Measurements from ENCODE around the gene TDRD12. TPM values are rescaled to one million over a fixed set of nuclear protein-coding genes. Genes with fewer than 3 reads are reported as not detected.

Gene TDRD12
- total RNA-seq, 1 experiment from 2014 or later = not detected

GRCh38 chr19:32789429-32789828 is 69.9 kb downstream of the TDRD12 start:
- no peak overlapping the region for H2AFZ ChIP-seq (ENCODE audit: low read length)
- no peak overlapping the region for H3K4me2 ChIP-seq (ENCODE audit: low read depth, low read length, poor library complexity, severe bottlenecking)
- no peaks in the 10 kb centered on the region for H4K20me1 ChIP-seq (ENCODE audit: insufficient read depth, low read depth, low read length)
- peak; percentile 24 for DNase-seq
- H3K9me2 ChIP-seq (replicated peaks; ENCODE audit: insufficient read depth, low read length) = no peaks in the 10 kb centered on the region
- no peaks in the 10 kb centered on the region for H3K79me2 ChIP-seq (ENCODE audit: low read length)
- no peak overlapping the region for H3K4me3 ChIP-seq (ENCODE audit: low read length)
- no peak overlapping the region for H3K9ac ChIP-seq (ENCODE audit: low read length)
- no peaks in the 10 kb centered on the region for H3K4me1 ChIP-seq (ENCODE audit: low read length)
- no peaks in the 10 kb centered on the region for H3K9me3 ChIP-seq (ENCODE audit: low read length)
- H3K27me3 ChIP-seq (ENCODE audit: low read length) = no peaks in the 10 kb centered on the region
- no peak overlapping the region for H3K27ac ChIP-seq (ENCODE audit: low read length)
- H3K36me3 ChIP-seq (ENCODE audit: insufficient read depth, low read length) = no peaks in the 10 kb centered on the region

- H3K4me2 ChIP-seq (ENCODE audit: low read depth, low read length, poor library complexity, severe bottlenecking) = no peak overlapping the region
- DNase-seq = peak; percentile 19
- H3K9me2 ChIP-seq (replicated peaks; ENCODE audit: insufficient read depth, low read length) = no peaks in the 10 kb centered on the region
- no peaks in the 10 kb centered on the region for H3K4me1 ChIP-seq (ENCODE audit: low read length)
- H3K27me3 ChIP-seq (ENCODE audit: low read length) = no peaks in the 10 kb centered on the region
- no peaks in the 10 kb centered on the region for H3K36me3 ChIP-seq (ENCODE audit: insufficient read depth, low read length)
- no peaks in the 10 kb centered on the region for H4K20me1 ChIP-seq (ENCODE audit: insufficient read depth, low read depth, low read length)
- H3K9me3 ChIP-seq (ENCODE audit: low read length) = no peaks in the 10 kb centered on the region
- H3K4me3 ChIP-seq (ENCODE audit: low read length) = no peak overlapping the region
- no peak overlapping the region for H3K27ac ChIP-seq (ENCODE audit: low read length)
- H3K9ac ChIP-seq (ENCODE audit: low read length) = no peak overlapping the region
- H2AFZ ChIP-seq (ENCODE audit: low read length) = no peak overlapping the region
- no peaks in the 10 kb centered on the region for H3K79me2 ChIP-seq (ENCODE audit: low read length)
These were observed 78.6 kb downstream of the TDRD12 start for GRCh38 chr19:32798201-32798600.

GRCh38 chr19:32800191-32800590 is 80.6 kb downstream of the TDRD12 start:
- H3K9me3 ChIP-seq (ENCODE audit: low read length) = no peaks in the 10 kb centered on the region
- no peaks in the 10 kb centered on the region for H3K36me3 ChIP-seq (ENCODE audit: insufficient read depth, low read length)
- no peaks in the 10 kb centered on the region for H3K79me2 ChIP-seq (ENCODE audit: low read length)
- H3K4me2 ChIP-seq (ENCODE audit: low read depth, low read length, poor library complexity, severe bottlenecking) = no peak overlapping the region
- H3K9me2 ChIP-seq (replicated peaks; ENCODE audit: insufficient read depth, low read length) = no peaks in the 10 kb centered on the region
- no peaks in the 10 kb centered on the region for H4K20me1 ChIP-seq (ENCODE audit: insufficient read depth, low read depth, low read length)
- no peak overlapping the region for H3K9ac ChIP-seq (ENCODE audit: low read length)
- no peak overlapping the region for H3K4me3 ChIP-seq (ENCODE audit: low read length)
- H3K4me1 ChIP-seq (ENCODE audit: low read length) = no peaks in the 10 kb centered on the region
- DNase-seq = peak; percentile 31
- H3K27me3 ChIP-seq (ENCODE audit: low read length) = no peaks in the 10 kb centered on the region
- H2AFZ ChIP-seq (ENCODE audit: low read length) = no peak overlapping the region
- H3K27ac ChIP-seq (ENCODE audit: low read length) = no peak overlapping the region

GRCh38 chr19:32800754-32801153 is 81.2 kb downstream of the TDRD12 start:
- Histone ChIP-seq H3K27me3 (ENCODE audit: low read length) (no peaks in the 10 kb centered on the region), H3K9me3 (ENCODE audit: low read length) (no peaks in the 10 kb centered on the region), H3K4me1 (ENCODE audit: low read length) (no peaks in the 10 kb centered on the region), H3K27ac (ENCODE audit: low read length) (no peak overlapping the region), H3K9me2 (replicated peaks; ENCODE audit: insufficient read depth, low read length) (no peaks in the 10 kb centered on the region), H3K9ac (ENCODE audit: low read length) (no peak overlapping the region), H3K79me2 (ENCODE audit: low read length) (no peaks in the 10 kb centered on the region), H3K4me2 (ENCODE audit: low read depth, low read length, poor library complexity, severe bottlenecking) (no peak overlapping the region), H3K36me3 (ENCODE audit: insufficient read depth, low read length) (no peaks in the 10 kb centered on the region), H2AFZ (ENCODE audit: low read length) (no peak overlapping the region), H3K4me3 (ENCODE audit: low read length) (no peak overlapping the region), H4K20me1 (ENCODE audit: insufficient read depth, low read depth, low read length) (no peaks in the 10 kb centered on the region)
- peak; percentile 19 for DNase-seq

- no peak overlapping the region for H3K27ac ChIP-seq (ENCODE audit: low read length)
- no peak overlapping the region for H3K4me3 ChIP-seq (ENCODE audit: low read length)
- H3K79me2 ChIP-seq (ENCODE audit: low read length) = no peaks in the 10 kb centered on the region
- no peaks in the 10 kb centered on the region for H3K27me3 ChIP-seq (ENCODE audit: low read length)
- no peak overlapping the region for H2AFZ ChIP-seq (ENCODE audit: low read length)
- no peaks in the 10 kb centered on the region for H3K9me2 ChIP-seq (replicated peaks; ENCODE audit: insufficient read depth, low read length)
- no peaks in the 10 kb centered on the region for H3K9me3 ChIP-seq (ENCODE audit: low read length)
- DNase-seq = no peak
- H3K4me2 ChIP-seq (ENCODE audit: low read depth, low read length, poor library complexity, severe bottlenecking) = no peak overlapping the region
- H3K36me3 ChIP-seq (ENCODE audit: insufficient read depth, low read length) = no peaks in the 10 kb centered on the region
- H4K20me1 ChIP-seq (ENCODE audit: insufficient read depth, low read depth, low read length) = no peaks in the 10 kb centered on the region
- no peak overlapping the region for H3K9ac ChIP-seq (ENCODE audit: low read length)
- no peaks in the 10 kb centered on the region for H3K4me1 ChIP-seq (ENCODE audit: low read length)
These were observed 83.3 kb downstream of the TDRD12 start for GRCh38 chr19:32802840-32803239.

- H3K9ac ChIP-seq (ENCODE audit: low read length) = no peak overlapping the region
- no peak overlapping the region for H3K4me2 ChIP-seq (ENCODE audit: low read depth, low read length, poor library complexity, severe bottlenecking)
- no peaks in the 10 kb centered on the region for H3K27me3 ChIP-seq (ENCODE audit: low read length)
- no peaks in the 10 kb centered on the region for H3K79me2 ChIP-seq (ENCODE audit: low read length)
- H3K9me2 ChIP-seq (replicated peaks; ENCODE audit: insufficient read depth, low read length) = no peaks in the 10 kb centered on the region
- H3K36me3 ChIP-seq (ENCODE audit: insufficient read depth, low read length) = no peaks in the 10 kb centered on the region
- H3K4me1 ChIP-seq (ENCODE audit: low read length) = no peaks in the 10 kb centered on the region
- peak; percentile 14 for DNase-seq
- H4K20me1 ChIP-seq (ENCODE audit: insufficient read depth, low read depth, low read length) = no peaks in the 10 kb centered on the region
- no peak overlapping the region for H3K27ac ChIP-seq (ENCODE audit: low read length)
- H3K9me3 ChIP-seq (ENCODE audit: low read length) = no peaks in the 10 kb centered on the region
- H3K4me3 ChIP-seq (ENCODE audit: low read length) = no peak overlapping the region
- H2AFZ ChIP-seq (ENCODE audit: low read length) = no peak overlapping the region
These were observed 88.7 kb downstream of the TDRD12 start for GRCh38 chr19:32808236-32808635.

- Histone ChIP-seq H3K9me3 (ENCODE audit: low read length) (no peaks in the 10 kb centered on the region), H3K9me2 (replicated peaks; ENCODE audit: insufficient read depth, low read length) (no peaks in the 10 kb centered on the region), H4K20me1 (ENCODE audit: insufficient read depth, low read depth, low read length) (no peaks in the 10 kb centered on the region), H3K27ac (ENCODE audit: low read length) (no peak overlapping the region), H3K4me1 (ENCODE audit: low read length) (no peaks in the 10 kb centered on the region), H2AFZ (ENCODE audit: low read length) (no peak overlapping the region), H3K4me3 (ENCODE audit: low read length) (no peak overlapping the region), H3K36me3 (ENCODE audit: insufficient read depth, low read length) (no peaks in the 10 kb centered on the region), H3K27me3 (ENCODE audit: low read length) (no peaks in the 10 kb centered on the region), H3K9ac (ENCODE audit: low read length) (no peak overlapping the region), H3K79me2 (ENCODE audit: low read length) (no peaks in the 10 kb centered on the region), H3K4me2 (ENCODE audit: low read depth, low read length, poor library complexity, severe bottlenecking) (no peak overlapping the region)
- DNase-seq = peak; percentile 30
These were observed 89.7 kb downstream of the TDRD12 start for GRCh38 chr19:32809254-32809653.

GRCh38 chr19:32809754-32810153 is 90.2 kb downstream of the TDRD12 start:
- H3K4me3 ChIP-seq (ENCODE audit: low read length) = no peak overlapping the region
- no peaks in the 10 kb centered on the region for H3K36me3 ChIP-seq (ENCODE audit: insufficient read depth, low read length)

GRCh38 chr19:32810452-32810851 is 90.9 kb downstream of the TDRD12 start:
- no peak for DNase-seq
- Histone ChIP-seq H3K27me3 (ENCODE audit: low read length) (no peaks in the 10 kb centered on the region), H3K27ac (ENCODE audit: low read length) (no peak overlapping the region), H3K9ac (ENCODE audit: low read length) (no peak overlapping the region), H3K4me3 (ENCODE audit: low read length) (no peak overlapping the region), H4K20me1 (ENCODE audit: insufficient read depth, low read depth, low read length) (no peaks in the 10 kb centered on the region), H3K9me2 (replicated peaks; ENCODE audit: insufficient read depth, low read length) (no peaks in the 10 kb centered on the region), H2AFZ (ENCODE audit: low read length) (no peak overlapping the region), H3K36me3 (ENCODE audit: insufficient read depth, low read length) (no peaks in the 10 kb centered on the region), H3K4me1 (ENCODE audit: low read length) (no peaks in the 10 kb centered on the region), H3K9me3 (ENCODE audit: low read length) (no peaks in the 10 kb centered on the region), H3K4me2 (ENCODE audit: low read depth, low read length, poor library complexity, severe bottlenecking) (no peak overlapping the region), H3K79me2 (ENCODE audit: low read length) (no peaks in the 10 kb centered on the region)

More at GRCh38 chr19:32809754-32810153, 90.2 kb downstream of the TDRD12 start:
- no peaks in the 10 kb centered on the region for H4K20me1 ChIP-seq (ENCODE audit: insufficient read depth, low read depth, low read length)
- H3K9me2 ChIP-seq (replicated peaks; ENCODE audit: insufficient read depth, low read length) = no peaks in the 10 kb centered on the region
- no peaks in the 10 kb centered on the region for H3K79me2 ChIP-seq (ENCODE audit: low read length)
- no peaks in the 10 kb centered on the region for H3K27me3 ChIP-seq (ENCODE audit: low read length)
- no peak overlapping the region for H3K4me2 ChIP-seq (ENCODE audit: low read depth, low read length, poor library complexity, severe bottlenecking)
- H3K9ac ChIP-seq (ENCODE audit: low read length) = no peak overlapping the region
- H2AFZ ChIP-seq (ENCODE audit: low read length) = no peak overlapping the region
- no peaks in the 10 kb centered on the region for H3K4me1 ChIP-seq (ENCODE audit: low read length)
- no peak overlapping the region for H3K27ac ChIP-seq (ENCODE audit: low read length)
- no peak for DNase-seq
- H3K9me3 ChIP-seq (ENCODE audit: low read length) = no peaks in the 10 kb centered on the region

Data from Karpas-422 (cell line).